HCT116 (cell line): ENCODE results near the gene KDSR. TPM values are rescaled to one million over a fixed set of nuclear protein-coding genes. Genes with fewer than 3 reads are reported as not detected.

Experiments used
- ATAC-seq: fragments of 200-7000 bp; cut with Tn5 transposase; 2 replicates; pipeline ENCODE4 v1.9.1; 2020; ENCODE audit warnings: mild to moderate bottlenecking, moderate library complexity
- BruUV-seq: library from RNA; stranded (reverse); fragments of 400-500 nt; replicated peaks from 2 replicates; lab custom pipeline; 2021; lab: Mats Ljungman, UMichigan
- CTCF ChIA-PET: fragments of 300-600 bp; sonication (Branson Sonifier 250); formaldehyde crosslinking; loops from one replicate; lab custom pipeline; 2021; ENCODE audit warnings: antibody characterized with exemption; lab: Charles Lee
- POLR2A ChIA-PET: fragments of 300-600, 350-600 bp; sonication (Branson Sonifier 250); formaldehyde crosslinking; loops from one replicate; lab custom pipeline; 2021; ENCODE audit warnings: antibody characterized with exemption; lab: Charles Lee
- RAD21 ChIA-PET, 2 experiments: fragments of 300-600 bp; sonication (Branson Sonifier 250); formaldehyde crosslinking; loops; one replicate each; lab custom pipeline; 2023; ENCODE audit warnings: low total read pairs in 2 of 2; ENCODE audit not compliant: uncharacterized antibody in 2 of 2, unreplicated experiment in 2 of 2, low non-redundant PET in 1 of 2; lab: Charles Lee
- DNase-seq: peaks from one replicate; pipeline ENCODE4 v3.0.0-alpha.2; 2010; ENCODE audit warnings: low read depth, low spot score
- H2AFZ ChIP-seq: fragments of 200-600 bp; shearing (Covaris generic), sonication (generic); 2 replicates; pipeline ENCODE4 v1.6.1; 2017; ENCODE audit warnings: low read depth, mixed run types, mixed read lengths, antibody characterized with exemption, low read length; ENCODE audit not compliant: poor library complexity, severe bottlenecking
- H3K27ac ChIP-seq: 2 replicates; pipeline ENCODE4 v1.5.1; 2012; ENCODE audit warnings: low read depth, low read length
- H3K27me3 ChIP-seq: fragments of 200-600 bp; sonication (generic); 2 replicates; pipeline ENCODE4 v1.6.1; 2016; ENCODE audit warnings: mixed run types, low read length, mixed read lengths; ENCODE audit not compliant: insufficient read depth
- H3K36me3 ChIP-seq, 2 experiments: fragments of 200-500 bp in 1 of 2; fragments of 200-600 bp in 1 of 2; sonication (Bioruptor generic) in 1 of 2; sonication (generic) in 1 of 2; 2 replicates each; pipeline versions ENCODE4 v1.5.1 to v1.6.1; 2014 to 2016; ENCODE audit warnings: low read length in 2 of 2, inconsistent platforms in 1 of 2, mixed read lengths in 1 of 2, mixed run types in 1 of 2; ENCODE audit not compliant: insufficient read depth in 2 of 2, control insufficient read depth in 1 of 2
- H3K4me1 ChIP-seq, 2 experiments: fragments of 200-600 bp in 1 of 2; sonication (generic) in 1 of 2; 2 replicates each; pipeline versions ENCODE4 v1.5.1 to v1.6.1; 2012 to 2017; ENCODE audit warnings: low read length in 2 of 2, inconsistent platforms in 1 of 2, mild to moderate bottlenecking in 1 of 2, mixed read lengths in 1 of 2, mixed run types in 1 of 2, moderate library complexity in 1 of 2; ENCODE audit not compliant: insufficient read depth in 2 of 2, control insufficient read depth in 1 of 2
- H3K4me2 ChIP-seq: fragments of 200-600 bp; sonication (generic); 2 replicates; pipeline ENCODE4 v1.6.1; 2017; ENCODE audit warnings: mixed run types, low read length, mixed read lengths
- H3K4me3 ChIP-seq, 2 experiments: fragments of 200-600 bp in 1 of 2; sonication (generic) in 1 of 2; replicated peaks in 1 of 2; 2 replicates each; pipeline ENCODE4 v1.5.1; 2011 to 2016; ENCODE audit warnings: low read length in 2 of 2, control low read depth in 1 of 2, low read depth in 1 of 2, mild to moderate bottlenecking in 1 of 2, mixed read lengths in 1 of 2, mixed run types in 1 of 2
- H3K79me2 ChIP-seq: fragments of 200-600 bp; sonication (generic); 2 replicates; pipeline ENCODE4 v1.6.1; 2017; ENCODE audit warnings: mild to moderate bottlenecking, mixed run types, low read length, moderate library complexity, mixed read lengths; ENCODE audit not compliant: insufficient read depth
- H3K9ac ChIP-seq: fragments of 200-600 bp; sonication (generic); 2 replicates; pipeline ENCODE4 v1.6.1; 2016; ENCODE audit warnings: low read length, mixed read lengths
- H3K9me2 ChIP-seq: fragments of 200-600 bp; sonication (generic), shearing (Covaris generic); 2 replicates; pipeline ENCODE4 v1.6.1; 2017; ENCODE audit warnings: mixed run types, mild to moderate bottlenecking, moderate library complexity; ENCODE audit not compliant: insufficient read depth
- H3K9me3 ChIP-seq, 2 experiments: fragments of 200-500 bp in 1 of 2; fragments of 200-600 bp in 1 of 2; sonication (Bioruptor generic) in 1 of 2; sonication (generic) in 1 of 2; 2 replicates each; pipeline ENCODE4 v1.6.1; 2014 to 2017; ENCODE audit warnings: low read length in 2 of 2, mixed read lengths in 2 of 2, inconsistent platforms in 1 of 2, low read depth in 1 of 2, mild to moderate bottlenecking in 1 of 2, mixed run types in 1 of 2, moderate library complexity in 1 of 2; ENCODE audit not compliant: control insufficient read depth in 1 of 2, insufficient read depth in 1 of 2
- H4K20me1 ChIP-seq: fragments of 200-600 bp; sonication (generic), shearing (Covaris generic); 2 replicates; pipeline ENCODE4 v1.6.1; 2017; ENCODE audit warnings: mixed run types, mild to moderate bottlenecking, moderate library complexity; ENCODE audit not compliant: insufficient read depth
- CEBPB ChIP-seq: IDR thresholded peaks from 2 replicates; pipeline ENCODE4 v1.6.1; 2012; ENCODE audit warnings: low read depth
- FOSL1 ChIP-seq: IDR thresholded peaks from 2 replicates; pipeline ENCODE4 v1.6.1; 2012; ENCODE audit warnings: low read depth
- JUND ChIP-seq: IDR thresholded peaks from 2 replicates; pipeline ENCODE4 v1.6.1; 2012
- POLR2AphosphoS5 ChIP-seq: IDR thresholded peaks from 2 replicates; pipeline ENCODE4 v1.6.1; 2011; ENCODE audit warnings: mild to moderate bottlenecking, low read depth, low read length, moderate library complexity
- RAD21 ChIP-seq: IDR thresholded peaks from 2 replicates; pipeline ENCODE4 v1.6.1; 2012; ENCODE audit warnings: low read depth, mild to moderate bottlenecking
- ZFX ChIP-seq: fragments of 450-650 bp; IDR thresholded peaks from 2 replicates; pipeline ENCODE4 v1.6.1; 2017
- intact Hi-C: fragments of 100-400 bp; cut with micrococcal nuclease; formaldehyde crosslinking; loops from 2 replicates; pipeline ENCODE4 v1.10.0; 2022
- total RNA-seq: library from RNA; stranded (reverse); gene quantifications from one replicate; pipeline ENCODE4 v1.2.1, GENCODE V29; 2021; ENCODE audit not compliant: unreplicated experiment

KDSR gene
- total RNA-seq, 1 experiment from 2014 or later, result 68.6 TPM

DNA sequence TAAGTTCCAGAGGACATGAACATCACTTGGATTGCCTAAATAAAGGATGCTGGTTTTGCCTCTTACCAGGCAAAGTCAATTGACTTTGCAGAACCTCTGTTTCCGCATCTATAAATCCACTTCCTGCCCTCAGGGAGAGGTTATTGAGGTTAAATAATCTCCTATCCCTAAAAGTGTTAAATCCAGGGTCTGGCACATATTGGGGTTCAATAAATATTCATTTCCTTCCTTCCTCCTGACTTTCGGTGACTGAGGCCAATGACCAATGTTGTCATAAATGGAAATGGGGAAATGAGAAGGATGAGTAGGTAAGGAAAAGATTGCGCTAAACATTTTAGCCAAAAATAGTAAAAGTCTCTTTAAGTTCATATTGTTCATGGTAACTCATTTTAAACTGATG lies 63.5 kb downstream of the KDSR start:
- no TSS peak for BruUV-seq
- no peaks in the 10 kb centered on the region for H3K9me2 ChIP-seq
- ATAC-seq (no peak), DNase-seq (no peak)
- intact Hi-C loops, result no loop called here
- no peaks in the 10 kb centered on the region for H3K36me3 ChIP-seq
- no peaks in the 10 kb centered on the region for H3K9me3 ChIP-seq
- no peak overlapping the region for H3K9ac ChIP-seq
- no peaks in the 10 kb centered on the region for H4K20me1 ChIP-seq
- no peaks in the 10 kb centered on the region for H3K4me1 ChIP-seq
- H2AFZ ChIP-seq, result no peak overlapping the region
- ChIA-PET POLR2A (no interaction called here), CTCF (no interaction called here), RAD21 (no interaction called here)
- TF ChIP-seq CEBPB (no peak), POLR2AphosphoS5 (no peak), JUND (no peak), RAD21 (no peak)
- H3K79me2 ChIP-seq, result no peaks in the 10 kb centered on the region
- no peak overlapping the region for H3K4me3 ChIP-seq
- H3K27me3 ChIP-seq, result no peaks in the 10 kb centered on the region
- no peak overlapping the region for H3K4me2 ChIP-seq
- H3K27ac ChIP-seq, result no peak overlapping the region

DNA sequence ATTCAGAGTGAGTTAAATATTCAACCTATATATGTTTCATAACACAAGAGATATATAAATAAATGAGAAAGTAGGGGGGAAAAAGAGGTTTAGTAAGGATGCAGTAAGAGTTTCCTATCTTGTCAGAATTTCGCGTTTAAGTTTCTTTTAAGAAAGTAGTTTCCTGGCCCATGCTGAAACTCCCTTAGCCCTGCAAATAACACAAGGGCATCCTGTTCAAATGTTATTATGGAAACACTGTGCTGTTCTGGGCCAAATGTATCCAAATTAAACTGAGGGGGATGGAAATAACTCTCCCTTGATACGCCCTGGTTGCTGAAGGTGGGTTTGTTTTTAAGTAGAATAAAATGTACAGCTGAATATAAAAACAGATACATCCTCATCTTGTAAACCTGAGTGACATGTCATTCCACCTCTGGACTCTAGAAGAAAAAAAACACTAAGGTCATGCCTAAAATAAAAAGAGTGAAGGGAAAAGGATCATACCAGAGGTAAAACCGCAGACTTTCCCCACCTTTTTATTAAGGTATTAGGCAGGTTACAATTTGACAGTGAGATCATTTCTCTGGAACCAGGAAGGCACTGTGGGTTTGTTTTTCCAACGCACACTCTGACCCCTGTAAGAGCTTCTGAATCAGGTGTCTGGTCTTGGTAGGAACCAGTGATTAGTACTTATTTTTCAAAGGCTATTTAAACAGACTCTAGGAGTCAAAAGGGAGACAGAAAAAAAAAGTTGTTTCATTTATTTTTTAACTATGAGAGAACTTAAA lies 64.2 kb downstream of the KDSR start:
- Histone ChIP-seq H3K4me3 (no peak overlapping the region), H3K27ac (no peak overlapping the region), H3K9me3 (no peaks in the 10 kb centered on the region), H3K79me2 (no peaks in the 10 kb centered on the region), H3K27me3 (no peaks in the 10 kb centered on the region), H3K36me3 (no peaks in the 10 kb centered on the region), H3K9ac (no peak overlapping the region), H4K20me1 (no peaks in the 10 kb centered on the region), H3K9me2 (no peaks in the 10 kb centered on the region), H2AFZ (no peak overlapping the region), H3K4me2 (no peak overlapping the region), H3K4me1 (no peaks in the 10 kb centered on the region)
- BruUV-seq, result no TSS peak
- ATAC-seq (no peak), DNase-seq (no peak)
- CTCF ChIA-PET, result no interaction called here
- intact Hi-C loops, result no loop called here
- POLR2A ChIA-PET, result no interaction called here
- TF ChIP-seq ZFX, result no peak
- TF ChIP-seq FOSL1, result no peak
- RAD21 ChIA-PET, result no interaction called here
